ENCODE data around the gene ZNF536. TPM values are rescaled to one million over a fixed set of nuclear protein-coding genes. Genes with fewer than 3 reads are reported as not detected.

The ZNF536 gene
- total and polyA plus RNA-seq, 9 of the 15 experiments (the other 6 are each of a cell fraction or from before 2014, with no cell fraction given) = not detected

GRCh38 chr19:30546332-30546731 lies 174.1 kb downstream of the ZNF536 start:
- no TSS peak for BruUV-seq (replicated peaks)
- CTCF ChIA-PET (ENCODE audit: low intra/inter-chr PET ratio) = no interaction called here
- ATAC-seq (no peak), FAIRE-seq (no peak), DNase-seq (ENCODE audit: extremely low read depth in 1 of 4, low spot score in 3 of 4) (no peak)
- no peak overlapping the region for H3K9ac ChIP-seq (ENCODE audit: insufficient read depth in 1 of 2, low read depth in 2 of 2, low read length in 2 of 2)
- H3K36me3 ChIP-seq (ENCODE audit: control insufficient read depth, insufficient read depth, low read length) = no peaks in the 10 kb centered on the region
- H3K9me1 ChIP-seq (ENCODE audit: control insufficient read depth, insufficient read depth, low read length) = no peaks in the 10 kb centered on the region
- H3K4me2 ChIP-seq (ENCODE audit: insufficient read depth, low read length) = no peak overlapping the region
- WGBS (ENCODE audit: insufficient coverage, low coverage, missing lambda C conversion rate) = 0% methylated on average over 6 of the region's 6 CpGs
- intact Hi-C loops (cut with micrococcal nuclease) (no loop called here), in situ Hi-C loops (cut with MboI) (no loop called here)
- no peaks in the 10 kb centered on the region for H3K79me2 ChIP-seq (ENCODE audit: control insufficient read depth, insufficient read depth, low read length)
- peaks cover 6 to 32% of the 10 kb centered on the region in 2 experiments; a peak in 3 of 5 replicates for H3K27me3 ChIP-seq (ENCODE audit: control insufficient read depth in 2 of 2, insufficient read depth in 2 of 2, low read length in 2 of 2)
- H4K20me1 ChIP-seq (replicated peaks; ENCODE audit: control insufficient read depth, insufficient read depth, low read length) = no peaks in the 10 kb centered on the region
- H2AFZ ChIP-seq (ENCODE audit: low read depth, low read length) = no peak overlapping the region
- H3K9me3 ChIP-seq (replicated peaks; ENCODE audit: control insufficient read depth, insufficient read depth, low read depth, low read length) = no peaks in the 10 kb centered on the region
- H3K27ac ChIP-seq (ENCODE audit: extremely low read depth, low read depth, low read length) = no peak overlapping the region
- H3K4me1 ChIP-seq (replicated peaks in 1 of 2; ENCODE audit: control insufficient read depth in 2 of 2, insufficient read depth in 2 of 2, low read length in 2 of 2) = no peaks in the 10 kb centered on the region
- POLR2A ChIA-PET = no interaction called here
- H3K4me3 ChIP-seq = no peak overlapping the region
- TF ChIP-seq ZNF740 (CRISPR knock-in tag; IDR thresholded peaks at IDR 0.05) (no peak), ZNF740 (tag; IDR thresholded peaks at IDR 0.05) (no peak), FOXA3 (CRISPR knock-in tag; conservative IDR thresholded peaks at IDR 0.05 in 1 of 2, IDR thresholded peaks at IDR 0.05 in 1 of 2) (no peak), CLOCK (CRISPR knock-in tag; IDR thresholded peaks at IDR 0.05; ENCODE audit: borderline replicate concordance) (no peak), PRMT5 (CRISPR knock-in tag; IDR thresholded peaks at IDR 0.05) (no peak), TAF15 (IDR thresholded peaks at IDR 0.05; ENCODE audit: low read depth, low read length) (no peak), ARID1B (IDR thresholded peaks at IDR 0.05) (no peak), ZNF282 (CRISPR knock-in tag; IDR thresholded peaks at IDR 0.05) (no peak), ZNF41 (CRISPR knock-in tag; conservative IDR thresholded peaks at IDR 0.05) (no peak), ELF1 (tag; IDR thresholded peaks at IDR 0.05) (no peak), KLF6 (CRISPR knock-in tag; IDR thresholded peaks at IDR 0.05; ENCODE audit: borderline replicate concordance) (no peak), MAFG (tag; conservative IDR thresholded peaks at IDR 0.05) (no peak), THAP12 (CRISPR knock-in tag; IDR thresholded peaks at IDR 0.05) (no peak), ATF7 (IDR thresholded peaks at IDR 0.05) (no peak), NCOR1 (IDR thresholded peaks at IDR 0.05) (no peak), MAFF (IDR thresholded peaks at IDR 0.05; ENCODE audit: low read length) (no peak)
- TF ChIP-seq, protein P1, sequence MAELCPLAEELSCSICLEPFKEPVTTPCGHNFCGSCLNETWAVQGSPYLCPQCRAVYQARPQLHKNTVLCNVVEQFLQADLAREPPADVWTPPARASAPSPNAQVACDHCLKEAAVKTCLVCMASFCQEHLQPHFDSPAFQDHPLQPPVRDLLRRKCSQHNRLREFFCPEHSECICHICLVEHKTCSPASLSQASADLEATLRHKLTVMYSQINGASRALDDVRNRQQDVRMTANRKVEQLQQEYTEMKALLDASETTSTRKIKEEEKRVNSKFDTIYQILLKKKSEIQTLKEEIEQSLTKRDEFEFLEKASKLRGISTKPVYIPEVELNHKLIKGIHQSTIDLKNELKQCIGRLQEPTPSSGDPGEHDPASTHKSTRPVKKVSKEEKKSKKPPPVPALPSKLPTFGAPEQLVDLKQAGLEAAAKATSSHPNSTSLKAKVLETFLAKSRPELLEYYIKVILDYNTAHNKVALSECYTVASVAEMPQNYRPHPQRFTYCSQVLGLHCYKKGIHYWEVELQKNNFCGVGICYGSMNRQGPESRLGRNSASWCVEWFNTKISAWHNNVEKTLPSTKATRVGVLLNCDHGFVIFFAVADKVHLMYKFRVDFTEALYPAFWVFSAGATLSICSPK (IDR thresholded peaks at IDR 0.05; ENCODE audit: borderline replicate concordance) = no peak
